ENCODE measurements around the gene MBLAC1. TPM values are rescaled to one million over a fixed set of nuclear protein-coding genes. Genes with fewer than 3 reads are reported as not detected.

MBLAC1 gene
- total and polyA plus RNA-seq, 2 of the 4 experiments (the other 2 are of a cell fraction), result 0.72 to 1.4 TPM

- TF ChIP-seq USF2 (IDR thresholded peaks at IDR 0.05; ENCODE audit: low read depth, low read length), result no peak
- TF ChIP-seq RFX5 (IDR thresholded peaks at IDR 0.05; ENCODE audit: low read depth, low read length), result no peak
- no peak for TF ChIP-seq POLR2A (IDR thresholded peaks at IDR 0.05; ENCODE audit: low read depth, low read length)
These were observed 21.2 kb upstream of the MBLAC1 start (continued) for GRCh38 chr7:100105534-100105933.

GRCh38 chr7:100106633-100107032 lies 20.1 kb upstream of the MBLAC1 start:
- Histone ChIP-seq H4K20me1 (ENCODE audit: insufficient read depth, low read length) (peaks cover 3% of the 10 kb centered on the region; the same call in 1 of the 2 replicates), H3K4me2 (ENCODE audit: low read depth, low read length) (no peak overlapping the region), H2AFZ (replicated peaks; ENCODE audit: low read length, poor library complexity) (no peak overlapping the region), H3K36me3 (ENCODE audit: control insufficient read depth, insufficient read depth, low read length) (peaks cover 58% of the 10 kb centered on the region), H2BK5ac (ENCODE audit: low read depth, low read length, poor library complexity, severe bottlenecking) (no peak overlapping the region), H3K9ac (ENCODE audit: low read depth, low read length) (no peak overlapping the region), H4K5ac (ENCODE audit: low read depth, low read length) (no peak overlapping the region), H2AK9ac (replicated peaks; ENCODE audit: low read depth, low read length, poor library complexity) (no peak overlapping the region), H3K23ac (ENCODE audit: low read depth, low read length) (no peak overlapping the region), H4K8ac (ENCODE audit: low read depth in 2 of 2, low read length in 2 of 2) (no peak overlapping the region), H3K56ac (ENCODE audit: extremely low read depth, insufficient read depth, low read length) (no peak overlapping the region), H3K9me1 (ENCODE audit: insufficient read depth, low read length) (peaks cover 5% of the 10 kb centered on the region; the same call in 1 of the 2 replicates), H2BK15ac (ENCODE audit: low read depth, low read length) (no peak overlapping the region), H2BK20ac (ENCODE audit: low read depth, low read length) (no peak overlapping the region), H2BK120ac (ENCODE audit: low read depth, low read length) (no peak overlapping the region), H3K4me3 (ENCODE audit: insufficient read depth, low read depth, low read length) (no peak overlapping the region), H3K18ac (ENCODE audit: low read depth, low read length) (no peak overlapping the region), H3K9me3 (ENCODE audit: control insufficient read depth, insufficient read depth, low read length) (no peaks in the 10 kb centered on the region), H3K27me3 (ENCODE audit: control insufficient read depth, insufficient read depth, low read length) (no peaks in the 10 kb centered on the region), H3K4me1 (ENCODE audit: control insufficient read depth, insufficient read depth, low read length) (peaks cover 8% of the 10 kb centered on the region), H3K79me1 (ENCODE audit: low read depth in 1 of 2, low read length in 2 of 2) (peaks cover 6 to 19% of the 10 kb centered on the region in 2 experiments), H3K27ac (ENCODE audit: insufficient read depth, low read length) (no peak overlapping the region), H3K4ac (ENCODE audit: low read depth, low read length) (no peak overlapping the region), H4K91ac (ENCODE audit: insufficient read depth, low read depth, low read length) (no peak overlapping the region), H2AK5ac (ENCODE audit: low read depth, low read length) (no peak overlapping the region), H3K14ac (replicated peaks; ENCODE audit: low read depth, low read length) (no peak overlapping the region)
- WGBS, 2 experiments (ENCODE audit: extremely low coverage in 2 of 2, insufficient read length in 1 of 2), result 90% methylated on average over 4 of the region's 17 CpGs; no CpG with 5 or more reads in 1 of the 2 experiments
- BruUV-seq (replicated peaks), result no TSS peak
- dilution Hi-C loops (cut with HindIII; ENCODE audit: low sequenced_read_pairs, unreplicated experiment) (no loop called here), intact Hi-C loops (cut with micrococcal nuclease) (no loop called here), in situ Hi-C loops (cut with MboI; ENCODE audit: low sequenced_read_pairs) (no loop called here)
- CTCF ChIA-PET, result no interaction called here
- POLR2A ChIA-PET (ENCODE audit: unreplicated experiment), result no interaction called here
- no peak for ATAC-seq (ENCODE audit: low read depth)
- DNase-seq, result no peak
- no peak for TF ChIP-seq SMC3 (IDR thresholded peaks at IDR 0.05; ENCODE audit: low read depth, low read length)
- TF ChIP-seq RFX5 (IDR thresholded peaks at IDR 0.05; ENCODE audit: low read depth, low read length), result no peak
- no peak for TF ChIP-seq CTCF (conservative IDR thresholded peaks at IDR 0.05; ENCODE audit: low read depth, low read length)
- TF ChIP-seq POLR2A (IDR thresholded peaks at IDR 0.05; ENCODE audit: low read depth, low read length), result no peak
- TF ChIP-seq RCOR1 (IDR thresholded peaks at IDR 0.05; ENCODE audit: insufficient replicate concordance, low read length), result no peak
- TF ChIP-seq CEBPB (IDR thresholded peaks at IDR 0.05; ENCODE audit: low read depth, low read length), result no peak
- TF ChIP-seq FOS (IDR thresholded peaks at IDR 0.05; ENCODE audit: low read depth, low read length), result no peak
- TF ChIP-seq USF2 (IDR thresholded peaks at IDR 0.05; ENCODE audit: low read depth, low read length), result no peak
- TF ChIP-seq RAD21 (IDR thresholded peaks at IDR 0.05; ENCODE audit: low read length), result no peak
- TF ChIP-seq BHLHE40 (IDR thresholded peaks at IDR 0.05; ENCODE audit: low read depth, low read length), result no peak
- no peak for TF ChIP-seq ELK1 (IDR thresholded peaks at IDR 0.05; ENCODE audit: borderline replicate concordance, low read depth, low read length)
- no peak for TF ChIP-seq NFE2L2 (IDR thresholded peaks at IDR 0.05; ENCODE audit: low read depth, low read length)
- no peak for TF ChIP-seq CHD1 (IDR thresholded peaks at IDR 0.05; ENCODE audit: low read depth, low read length)
